ENCODE measurements around the gene DTNB. TPM values are rescaled to one million over a fixed set of nuclear protein-coding genes. Genes with fewer than 3 reads are reported as not detected.
"Not testable (repeated sequence)": the region's sequence is repeated elsewhere in the genome, so short reads cannot be mapped to it uniquely, and the experiment has no call there.

DTNB gene
- total and polyA plus RNA-seq, 7 donors = 2.4 to 7.8 (median 4.8) TPM

GRCh38 chr2:25639696-25640095 is 33.7 kb downstream of the DTNB start:
- DNase-seq = no peak
- 97 to 98% methylated on average over 17 of the region's 17 CpGs for WGBS, 2 donors
- H3K36me3 ChIP-seq = no peaks in the 10 kb centered on the region
- no peaks in the 10 kb centered on the region for H3K4me1 ChIP-seq
- H3K27me3 ChIP-seq = no peaks in the 10 kb centered on the region
- TF ChIP-seq POLR2A (IDR thresholded peaks at IDR 0.05) (no peak), EP300 (IDR thresholded peaks at IDR 0.05) (no peak), POLR2AphosphoS5 (IDR thresholded peaks at IDR 0.05) (no peak), CTCF (IDR thresholded peaks at IDR 0.05) (no peak)
- H3K4me3 ChIP-seq = no peak overlapping the region
- H3K27ac ChIP-seq = no peak overlapping the region
- no peaks in the 10 kb centered on the region for H3K9me3 ChIP-seq
- intact Hi-C loops (cut with DNase I) = no loop called here

DNA sequence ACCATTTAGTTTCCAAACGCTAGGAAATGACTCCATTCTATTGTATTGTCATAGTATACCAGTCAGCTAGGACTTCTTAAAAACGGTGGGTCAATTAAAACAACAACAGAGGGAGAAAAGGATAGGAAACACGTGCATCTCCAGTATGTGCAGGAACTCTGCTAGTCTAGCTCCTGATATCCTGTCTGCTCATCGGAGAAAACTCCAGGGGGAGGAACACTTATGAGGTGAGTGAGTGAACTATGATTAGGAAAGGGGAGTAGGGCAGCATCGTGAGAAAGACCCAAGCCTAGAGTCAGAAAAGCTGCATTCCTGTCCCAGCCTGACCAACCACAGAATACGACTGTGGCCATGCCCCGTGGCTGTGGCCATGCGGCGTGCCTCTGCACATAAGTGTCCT is 34.2 kb downstream of the DTNB start:
- Histone ChIP-seq H3K36me3 (no peaks in the 10 kb centered on the region), H3K27me3 (no peaks in the 10 kb centered on the region), H3K4me1 (no peaks in the 10 kb centered on the region), H3K27ac (no peak overlapping the region), H3K4me3 (no peak overlapping the region), H3K9me3 (no peaks in the 10 kb centered on the region)
- TF ChIP-seq POLR2A (IDR thresholded peaks at IDR 0.05) = no peak
- TF ChIP-seq CTCF (IDR thresholded peaks at IDR 0.05) = no peak
- no peak for TF ChIP-seq POLR2AphosphoS5 (IDR thresholded peaks at IDR 0.05)
- TF ChIP-seq EP300 (IDR thresholded peaks at IDR 0.05) = no peak
- no peak for DNase-seq
- intact Hi-C loops (cut with DNase I) = no loop called here
- 89 to 90% methylated on average over 9 of the region's 9 CpGs for WGBS, 2 donors

- H3K36me3 ChIP-seq = no peaks in the 10 kb centered on the region
- no peaks in the 10 kb centered on the region for H3K4me1 ChIP-seq
- WGBS, 2 donors = 92 to 97% methylated on average over 1 of the region's 1 CpG
- DNase-seq = no peak
- TF ChIP-seq EP300 (IDR thresholded peaks at IDR 0.05) = no peak
- TF ChIP-seq POLR2A (IDR thresholded peaks at IDR 0.05) = no peak
- TF ChIP-seq POLR2AphosphoS5 (IDR thresholded peaks at IDR 0.05) = no peak
- no peak for TF ChIP-seq CTCF (IDR thresholded peaks at IDR 0.05)
- no peak overlapping the region for H3K27ac ChIP-seq
- no peaks in the 10 kb centered on the region for H3K9me3 ChIP-seq
- intact Hi-C loops (cut with DNase I) = no loop called here
- H3K27me3 ChIP-seq = no peaks in the 10 kb centered on the region
- no peak overlapping the region for H3K4me3 ChIP-seq
Observed at GRCh38 chr2:25635797-25636196, 37.6 kb downstream of the DTNB start.

GRCh38 chr2:25633801-25634200 is 39.6 kb downstream of the DTNB start:
- H3K9me3 ChIP-seq; DNase-seq; H3K4me1 ChIP-seq; H3K36me3 ChIP-seq; H3K27me3 ChIP-seq; H3K27ac ChIP-seq; H3K4me3 ChIP-seq; intact Hi-C loops (cut with DNase I): not testable (repeated sequence)
- 95 to 97% methylated on average over 34 of the region's 34 CpGs for WGBS, 2 donors

DNA sequence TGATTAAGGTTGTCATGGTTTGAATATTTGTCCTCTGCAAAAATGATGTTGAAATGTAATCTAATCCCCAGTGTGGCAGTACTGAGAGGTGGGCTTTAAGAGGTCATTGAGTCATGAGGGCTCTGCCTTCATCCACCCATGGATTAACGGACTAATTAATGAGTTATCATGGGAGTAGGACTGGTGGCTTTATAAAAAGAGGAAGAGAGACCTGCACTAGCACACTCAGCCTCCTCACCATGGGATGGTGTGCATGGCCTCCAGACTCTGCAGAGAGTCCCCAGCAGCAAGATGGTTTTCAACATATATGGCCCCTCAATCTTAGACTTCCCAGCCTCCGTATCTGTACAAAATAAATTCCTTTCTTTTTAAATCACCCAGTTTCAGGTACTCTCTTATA is 41.0 kb downstream of the DTNB start:
- Histone ChIP-seq H3K4me1 (no peaks in the 10 kb centered on the region), H3K36me3 (no peaks in the 10 kb centered on the region), H3K9me3 (no peaks in the 10 kb centered on the region), H3K27me3 (no peaks in the 10 kb centered on the region), H3K4me3 (no peak overlapping the region), H3K27ac (no peak overlapping the region)
- TF ChIP-seq POLR2AphosphoS5 (IDR thresholded peaks at IDR 0.05) (no peak), POLR2A (IDR thresholded peaks at IDR 0.05) (no peak), EP300 (IDR thresholded peaks at IDR 0.05) (no peak), CTCF (IDR thresholded peaks at IDR 0.05) (no peak)
- 89 to 93% methylated on average over 2 of the region's 2 CpGs for WGBS, 2 donors
- intact Hi-C loops (cut with DNase I) = no loop called here
- no peak for DNase-seq
